ENCODE data around the gene AAMDC.

DNA sequence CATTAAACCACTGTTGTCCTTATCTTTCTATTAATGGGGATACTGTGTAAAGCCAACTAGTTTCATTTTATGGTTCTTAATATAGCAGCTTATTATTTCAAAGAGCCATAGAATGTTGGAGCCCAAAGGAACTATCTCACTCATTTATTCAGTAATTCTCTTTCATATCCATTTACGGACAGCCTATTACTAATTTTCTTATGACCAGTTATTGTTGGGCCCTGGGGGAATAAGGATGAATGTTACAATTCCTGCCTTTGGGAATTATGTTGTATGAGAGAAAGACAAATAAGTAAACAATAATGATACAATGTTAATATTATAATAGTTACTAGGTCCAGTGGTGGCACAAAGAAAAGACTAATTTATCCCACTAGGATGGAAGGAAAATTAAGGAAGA is 52.4 kb downstream of the AAMDC start:
- TF ChIP-seq CTCF (IDR thresholded peaks at IDR 0.05; ENCODE audit: insufficient read depth, low read length, poor library complexity, severe bottlenecking) (no peak), EZH2phosphoT487 (conservative IDR thresholded peaks at IDR 0.05; ENCODE audit: low read length) (no peak)
